MM.1S (cell line): ENCODE data around the gene FCAMR.

ENCODE experiments used
- DNase-seq: peaks from one replicate; pipeline ENCODE4 v3.0.0-alpha.2; 2015
- H2AFZ ChIP-seq: fragments of 300-600 bp; sonication (generic); 2 replicates; pipeline ENCODE4 v1.6.0; 2016; ENCODE audit warnings: antibody characterized with exemption, low read length
- H3F3A ChIP-seq: fragments of 300-600 bp; sonication (generic); 2 replicates; pipeline ENCODE4 v1.6.1; 2016; ENCODE audit warnings: mild to moderate bottlenecking, antibody characterized with exemption, low read length, moderate library complexity, mixed read lengths; ENCODE audit not compliant: insufficient read depth
- H3K27ac ChIP-seq: fragments of 300-600 bp; sonication (generic); 2 replicates; pipeline ENCODE4 v1.5.1; 2016; ENCODE audit warnings: mild to moderate bottlenecking, low read length
- H3K27me3 ChIP-seq: fragments of 300-600 bp; sonication (generic); replicated peaks from 2 replicates; pipeline ENCODE4 v1.6.0; 2016; ENCODE audit warnings: low read length; ENCODE audit not compliant: insufficient read depth
- H3K36me3 ChIP-seq: fragments of 300-600 bp; sonication (generic); replicated peaks from 2 replicates; pipeline ENCODE4 v1.6.1; 2016; ENCODE audit warnings: mild to moderate bottlenecking, low read length, mixed read lengths; ENCODE audit not compliant: insufficient read depth
- H3K4me1 ChIP-seq: fragments of 300-600 bp; sonication (generic); 2 replicates; pipeline ENCODE4 v1.6.1; 2016; ENCODE audit warnings: low read length, mixed read lengths
- H3K4me2 ChIP-seq: fragments of 300-600 bp; sonication (generic); 2 replicates; pipeline ENCODE4 v1.6.0; 2016; ENCODE audit warnings: low read depth, low read length
- H3K4me3 ChIP-seq: fragments of 300-600 bp; sonication (generic); 2 replicates; pipeline ENCODE4 v1.5.1; 2016; ENCODE audit warnings: low read length, mixed read lengths
- H3K79me2 ChIP-seq: fragments of 300-600 bp; sonication (generic); 2 replicates; pipeline ENCODE4 v1.6.1; 2016; ENCODE audit warnings: mixed run types, low read length, mixed read lengths
- H3K9ac ChIP-seq: fragments of 300-600 bp; sonication (generic); 2 replicates; pipeline ENCODE4 v1.6.1; 2016; ENCODE audit warnings: low read length, mixed read lengths
- H3K9me2 ChIP-seq: fragments of 300-600 bp; sonication (generic); replicated peaks from 2 replicates; pipeline ENCODE4 v1.6.1; 2016; ENCODE audit warnings: mild to moderate bottlenecking, low read length, mixed read lengths; ENCODE audit not compliant: insufficient read depth
- H3K9me3 ChIP-seq: fragments of 300-600 bp; sonication (generic); replicated peaks from 2 replicates; pipeline ENCODE4 v1.6.1; 2016; ENCODE audit warnings: mild to moderate bottlenecking, low read length, mixed read lengths; ENCODE audit not compliant: insufficient read depth
- H4K20me1 ChIP-seq: fragments of 300-600 bp; sonication (generic); 2 replicates; pipeline ENCODE4 v1.6.1; 2016; ENCODE audit warnings: mild to moderate bottlenecking, low read length, moderate library complexity, mixed read lengths; ENCODE audit not compliant: insufficient read depth
- CTCF ChIP-seq: fragments of 300-600 bp; sonication (generic); IDR thresholded peaks from 2 replicates; pipeline ENCODE4 v1.5.1; 2016; ENCODE audit warnings: antibody characterized with exemption, low read length, mixed read lengths
- EZH2 ChIP-seq: fragments of 300-600 bp; sonication (generic); optimal IDR thresholded peaks from 2 replicates; pipeline ENCODE3; 2017; ENCODE audit warnings: low read depth, mild to moderate bottlenecking, antibody characterized with exemption, low read length, mixed read lengths
- EZH2phosphoT487 ChIP-seq: fragments of 300-600 bp; sonication (generic); IDR thresholded peaks from 2 replicates; pipeline ENCODE4 v1.6.1; 2018; ENCODE audit warnings: antibody characterized with exemption, low read length

Gene FCAMR

DNA sequence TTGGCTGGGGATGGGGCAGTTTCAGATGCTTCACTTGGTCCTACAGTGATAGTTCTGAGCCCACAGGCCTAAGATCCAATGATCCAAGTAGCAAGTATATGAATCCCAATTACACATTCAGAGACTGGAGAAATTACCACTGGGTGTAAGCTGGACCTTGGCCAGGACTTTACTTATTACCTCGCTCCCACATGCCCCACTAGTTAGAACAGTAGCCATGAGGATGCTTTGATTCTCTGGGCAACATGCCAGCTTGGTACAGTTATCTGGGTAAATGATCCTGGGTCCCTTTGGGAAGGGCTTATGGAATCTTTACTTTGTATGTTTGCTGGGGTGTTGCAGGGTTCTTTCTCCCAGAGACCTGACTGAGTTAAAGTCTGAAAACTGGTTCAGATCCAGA lies 5.0 kb upstream of the FCAMR start:
- Histone ChIP-seq H4K20me1 (no peaks in the 10 kb centered on the region), H3K79me2 (no peaks in the 10 kb centered on the region), H2AFZ (no peak overlapping the region), H3K4me3 (no peak overlapping the region), H3K36me3 (no peaks in the 10 kb centered on the region), H3K4me2 (no peak overlapping the region), H3K9ac (no peak overlapping the region), H3K4me1 (no peaks in the 10 kb centered on the region), H3K27ac (no peak overlapping the region), H3K9me2 (no peaks in the 10 kb centered on the region), H3F3A (no peaks in the 10 kb centered on the region), H3K27me3 (no peaks in the 10 kb centered on the region), H3K9me3 (no peaks in the 10 kb centered on the region)
- TF ChIP-seq CTCF (no peak), EZH2 (no peak), EZH2phosphoT487 (no peak)
- no peak for DNase-seq

DNA sequence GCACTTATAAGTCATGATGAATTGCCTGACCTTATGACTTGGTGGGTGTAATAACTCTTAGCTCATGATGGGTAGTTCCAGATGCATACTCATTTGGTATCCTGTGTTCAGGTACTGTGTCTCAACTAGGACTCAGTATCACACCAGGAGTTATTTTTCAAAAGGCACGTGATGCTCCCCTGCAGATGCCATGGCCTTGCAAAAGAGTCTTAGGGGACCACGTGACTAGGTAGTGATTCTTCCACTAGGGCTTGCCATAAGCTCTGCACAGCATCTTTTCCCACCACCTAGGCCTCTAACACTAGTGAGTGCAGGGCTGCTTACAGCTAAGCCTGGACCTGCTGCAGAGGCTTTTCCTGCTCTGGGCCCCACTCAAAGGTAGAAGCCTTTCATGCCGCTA lies 3.9 kb upstream of the FCAMR start:
- Histone ChIP-seq H3K9me3 (no peaks in the 10 kb centered on the region), H3K4me3 (no peak overlapping the region), H3K4me1 (no peaks in the 10 kb centered on the region), H4K20me1 (no peaks in the 10 kb centered on the region), H3K36me3 (no peaks in the 10 kb centered on the region), H3K4me2 (no peak overlapping the region), H2AFZ (no peak overlapping the region), H3K27me3 (no peaks in the 10 kb centered on the region), H3K27ac (no peak overlapping the region), H3K9me2 (no peaks in the 10 kb centered on the region), H3K79me2 (no peaks in the 10 kb centered on the region), H3F3A (no peaks in the 10 kb centered on the region), H3K9ac (no peak overlapping the region)
- no peak for TF ChIP-seq CTCF
- no peak for TF ChIP-seq EZH2phosphoT487
- TF ChIP-seq EZH2, result no peak
- no peak for DNase-seq

DNA sequence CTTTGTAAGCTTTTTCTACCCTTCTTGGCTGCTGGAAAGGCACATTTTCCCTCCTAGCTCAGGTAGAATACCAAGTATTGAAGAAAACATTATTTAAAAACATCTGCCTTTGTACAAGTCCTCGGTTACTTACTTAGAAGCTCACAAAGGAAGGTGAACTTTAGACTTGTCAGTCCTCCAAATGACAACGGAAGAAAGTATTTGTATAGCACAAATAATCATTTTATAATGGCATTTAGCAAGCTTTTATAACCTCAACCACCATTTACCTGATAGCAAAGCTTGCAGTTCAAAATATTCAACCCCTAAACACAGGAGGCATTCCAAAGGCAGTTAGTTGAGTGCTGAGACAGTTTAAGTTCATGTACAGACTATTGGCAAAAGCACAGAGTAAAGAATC lies 2.5 kb upstream of the FCAMR start:
- H3K9ac ChIP-seq, result no peak overlapping the region
- no peak overlapping the region for H2AFZ ChIP-seq
- H3K27me3 ChIP-seq, result no peaks in the 10 kb centered on the region
- no peaks in the 10 kb centered on the region for H3K9me3 ChIP-seq
- no peak for DNase-seq
- H3K79me2 ChIP-seq, result no peaks in the 10 kb centered on the region
- H3K4me1 ChIP-seq, result peaks cover under 1% of the 10 kb centered on the region; the same call in 1 of the 2 replicates
- no peak overlapping the region for H3K4me3 ChIP-seq
- H3K9me2 ChIP-seq, result no peaks in the 10 kb centered on the region
- no peak overlapping the region for H3K4me2 ChIP-seq
- H3K27ac ChIP-seq, result no peak overlapping the region
- no peaks in the 10 kb centered on the region for H4K20me1 ChIP-seq
- TF ChIP-seq EZH2phosphoT487 (no peak), CTCF (no peak), EZH2 (no peak)
- no peaks in the 10 kb centered on the region for H3F3A ChIP-seq
- H3K36me3 ChIP-seq, result no peaks in the 10 kb centered on the region
